Hematopoietic multipotent progenitor cell (in vitro differentiated cells): Measurements from ENCODE around the gene EPHB6. TPM values are rescaled to one million over a fixed set of nuclear protein-coding genes. Genes with fewer than 3 reads are reported as not detected.

ENCODE experiments used
- DNase-seq, 3 donors: peaks; one replicate each; pipeline ENCODE4 v3.0.0-alpha.2; 2011 to 2015; ENCODE audit warnings: low read depth in 2 of 3, low spot score in 2 of 3
- total RNA-seq: library from RNA; depleted of rRNA; stranded (reverse); fragments of >200 nt; gene quantifications from one replicate; pipeline ENCODE4 v1.2.3, GENCODE V29; 2012

The EPHB6 gene, protein sequence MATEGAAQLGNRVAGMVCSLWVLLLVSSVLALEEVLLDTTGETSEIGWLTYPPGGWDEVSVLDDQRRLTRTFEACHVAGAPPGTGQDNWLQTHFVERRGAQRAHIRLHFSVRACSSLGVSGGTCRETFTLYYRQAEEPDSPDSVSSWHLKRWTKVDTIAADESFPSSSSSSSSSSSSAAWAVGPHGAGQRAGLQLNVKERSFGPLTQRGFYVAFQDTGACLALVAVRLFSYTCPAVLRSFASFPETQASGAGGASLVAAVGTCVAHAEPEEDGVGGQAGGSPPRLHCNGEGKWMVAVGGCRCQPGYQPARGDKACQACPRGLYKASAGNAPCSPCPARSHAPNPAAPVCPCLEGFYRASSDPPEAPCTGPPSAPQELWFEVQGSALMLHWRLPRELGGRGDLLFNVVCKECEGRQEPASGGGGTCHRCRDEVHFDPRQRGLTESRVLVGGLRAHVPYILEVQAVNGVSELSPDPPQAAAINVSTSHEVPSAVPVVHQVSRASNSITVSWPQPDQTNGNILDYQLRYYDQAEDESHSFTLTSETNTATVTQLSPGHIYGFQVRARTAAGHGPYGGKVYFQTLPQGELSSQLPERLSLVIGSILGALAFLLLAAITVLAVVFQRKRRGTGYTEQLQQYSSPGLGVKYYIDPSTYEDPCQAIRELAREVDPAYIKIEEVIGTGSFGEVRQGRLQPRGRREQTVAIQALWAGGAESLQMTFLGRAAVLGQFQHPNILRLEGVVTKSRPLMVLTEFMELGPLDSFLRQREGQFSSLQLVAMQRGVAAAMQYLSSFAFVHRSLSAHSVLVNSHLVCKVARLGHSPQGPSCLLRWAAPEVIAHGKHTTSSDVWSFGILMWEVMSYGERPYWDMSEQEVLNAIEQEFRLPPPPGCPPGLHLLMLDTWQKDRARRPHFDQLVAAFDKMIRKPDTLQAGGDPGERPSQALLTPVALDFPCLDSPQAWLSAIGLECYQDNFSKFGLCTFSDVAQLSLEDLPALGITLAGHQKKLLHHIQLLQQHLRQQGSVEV
- 18.9 TPM for total RNA-seq

DNA sequence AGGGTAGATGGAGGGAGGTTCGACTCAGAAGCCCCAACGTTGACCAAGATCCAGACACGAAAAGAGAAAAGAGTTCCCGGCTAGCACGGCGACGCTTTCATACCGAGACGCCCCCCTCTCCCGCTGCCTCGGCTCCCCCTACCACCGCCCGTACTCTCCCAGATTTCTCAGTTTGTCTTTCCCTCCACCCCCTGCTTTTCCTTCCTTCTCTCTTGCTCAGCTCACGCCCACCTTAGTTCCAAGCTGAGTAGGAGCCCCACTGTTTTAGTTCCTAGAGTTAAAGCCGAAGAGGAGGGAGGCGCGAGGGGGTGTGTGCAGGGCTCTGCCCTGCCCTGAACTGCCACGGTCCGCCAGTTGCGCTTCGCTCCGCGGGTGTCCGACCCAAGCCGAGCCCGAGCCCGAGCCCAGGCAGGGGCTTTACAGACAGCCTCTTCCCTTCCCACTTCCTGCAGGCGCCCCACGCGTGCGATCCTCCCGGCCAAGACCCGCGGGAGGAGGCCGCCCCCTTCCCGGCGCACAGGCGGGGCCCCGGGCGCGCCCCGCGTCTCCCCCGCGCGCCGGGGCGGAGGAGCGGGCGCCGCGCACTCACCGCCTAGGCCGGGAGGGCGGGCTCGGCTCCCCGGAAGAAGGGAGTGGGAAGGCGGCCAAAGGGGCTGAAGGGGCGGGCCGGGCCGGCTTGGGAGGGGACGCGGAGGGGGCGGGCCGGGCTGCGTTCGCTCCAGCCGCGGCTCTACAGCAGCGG, at the start of gene EPHB6:
TSS of gene EPHB6 (plus strand) at position 705 of the 742 bp plus-strand sequence. CDS start 8,152 bp downstream, outside the sequence.
- peak; percentile 26 to 69 (median 65) for DNase-seq

DNA sequence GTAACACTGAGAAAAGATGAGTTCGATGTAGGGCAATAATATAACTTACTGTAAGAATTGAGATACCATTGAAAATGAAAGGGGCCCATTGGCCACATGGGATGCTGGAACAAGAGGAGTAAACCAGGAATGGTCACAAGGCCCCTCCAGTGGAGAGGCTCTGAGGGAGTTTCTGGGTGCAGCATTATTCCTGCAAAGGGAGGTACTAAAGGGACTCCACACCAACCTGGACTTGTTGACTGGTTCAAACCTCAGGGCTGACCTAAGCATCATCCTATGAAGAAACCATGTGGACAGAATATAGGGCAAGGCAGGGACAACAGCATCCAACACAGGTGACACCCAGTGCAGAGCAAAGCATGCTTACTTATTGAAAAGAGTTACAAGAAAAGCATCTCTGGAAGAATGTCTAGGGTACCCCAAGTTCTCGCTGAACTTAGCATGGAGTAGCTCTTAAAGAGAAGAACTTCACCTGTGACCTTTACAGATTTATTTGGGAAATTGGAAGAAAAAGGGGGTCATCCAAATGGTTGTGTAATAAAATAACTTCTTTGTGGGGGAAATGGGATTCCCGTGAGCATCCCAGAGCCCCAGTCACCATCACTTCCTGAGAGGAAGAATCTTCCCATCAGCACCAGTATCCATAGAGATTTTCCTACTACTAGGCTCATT, 49.4 kb upstream of the EPHB6 start:
- no peak for DNase-seq

DNA sequence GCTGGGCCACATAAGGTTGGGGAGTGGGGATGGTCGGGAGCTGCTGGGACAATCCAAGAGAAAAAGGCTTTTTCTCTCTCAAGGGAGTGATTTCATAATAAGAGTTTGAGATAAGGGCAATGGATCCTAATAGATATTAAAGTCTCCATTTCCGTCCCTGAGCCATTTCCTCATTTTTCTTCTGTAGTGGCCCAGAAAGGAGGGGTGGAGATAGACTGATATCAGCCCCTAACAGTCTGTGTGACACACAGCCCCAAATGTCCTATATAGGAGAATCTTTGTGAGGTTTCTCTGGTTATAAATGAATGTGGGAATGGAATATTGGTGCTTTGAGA, 48.9 kb upstream of the EPHB6 start:
- peak in 2 of 3 donors; percentile 45 to 60 for DNase-seq

DNA sequence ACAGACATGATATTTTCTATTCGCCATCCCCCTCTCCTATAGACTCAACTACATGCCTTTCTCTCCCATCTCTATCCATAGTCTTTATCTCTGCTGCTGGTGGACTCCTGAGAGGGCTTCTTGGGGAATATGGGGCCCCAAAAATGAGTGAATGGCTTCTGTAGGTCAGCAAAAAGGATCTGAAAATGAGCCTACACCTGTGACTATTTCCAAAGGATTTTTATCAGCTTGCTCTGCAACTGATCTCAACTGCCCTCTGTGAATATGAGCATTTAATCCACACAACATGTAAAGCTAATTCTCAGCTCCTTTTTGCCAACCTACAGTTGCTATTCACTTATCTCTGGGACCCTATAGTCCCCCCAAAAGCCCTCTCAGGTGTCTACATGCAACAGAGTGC, 47.9 kb upstream of the EPHB6 start:
- no peak for DNase-seq

DNA sequence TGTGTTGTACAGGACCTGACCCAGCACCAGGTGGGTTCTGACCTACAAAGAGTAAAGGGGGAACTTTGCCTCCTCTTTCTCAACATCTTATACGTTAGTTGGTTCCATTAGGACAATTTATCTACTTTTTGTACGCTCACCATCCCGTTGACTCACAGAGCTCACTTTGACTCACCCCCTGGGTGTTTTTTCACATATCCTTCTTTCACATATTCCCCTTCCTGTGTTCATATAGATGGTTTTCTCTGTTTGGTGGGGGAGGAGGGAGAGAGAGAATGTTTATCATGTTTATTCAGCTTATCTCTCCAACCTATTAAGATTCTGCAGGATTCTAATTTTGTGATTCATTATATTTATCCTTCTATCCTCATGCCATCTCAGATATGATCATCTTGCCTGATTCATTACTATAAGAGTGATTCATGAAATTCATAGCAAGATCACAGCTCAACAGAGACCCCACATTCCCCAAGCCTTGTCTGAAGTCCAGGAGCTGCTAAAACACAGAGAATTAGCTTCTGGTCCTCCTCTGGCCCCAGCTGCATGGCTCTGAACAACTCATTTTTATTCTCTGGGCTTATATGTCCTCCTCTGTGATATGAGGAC, 46.9 kb upstream of the EPHB6 start:
- DNase-seq = peak in 1 of 3 donors; percentile 58

DNA sequence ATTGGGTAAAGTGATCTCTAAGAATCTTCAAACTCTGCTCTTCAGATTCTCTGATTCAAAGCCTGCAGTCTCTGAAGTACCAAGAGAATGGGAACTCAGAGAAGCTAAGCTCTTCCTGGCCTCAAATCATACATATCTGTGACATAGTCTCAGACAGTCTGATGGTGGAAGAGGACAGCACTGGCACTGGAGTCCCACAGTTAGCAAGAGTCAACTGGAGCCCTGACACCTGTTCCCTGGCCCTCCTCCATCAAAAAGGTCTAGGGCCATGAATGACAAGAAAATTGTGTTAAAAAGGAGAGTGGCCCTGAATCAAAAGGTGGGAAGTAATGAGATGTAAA, 46.4 kb upstream of the EPHB6 start:
- no peak for DNase-seq

DNA sequence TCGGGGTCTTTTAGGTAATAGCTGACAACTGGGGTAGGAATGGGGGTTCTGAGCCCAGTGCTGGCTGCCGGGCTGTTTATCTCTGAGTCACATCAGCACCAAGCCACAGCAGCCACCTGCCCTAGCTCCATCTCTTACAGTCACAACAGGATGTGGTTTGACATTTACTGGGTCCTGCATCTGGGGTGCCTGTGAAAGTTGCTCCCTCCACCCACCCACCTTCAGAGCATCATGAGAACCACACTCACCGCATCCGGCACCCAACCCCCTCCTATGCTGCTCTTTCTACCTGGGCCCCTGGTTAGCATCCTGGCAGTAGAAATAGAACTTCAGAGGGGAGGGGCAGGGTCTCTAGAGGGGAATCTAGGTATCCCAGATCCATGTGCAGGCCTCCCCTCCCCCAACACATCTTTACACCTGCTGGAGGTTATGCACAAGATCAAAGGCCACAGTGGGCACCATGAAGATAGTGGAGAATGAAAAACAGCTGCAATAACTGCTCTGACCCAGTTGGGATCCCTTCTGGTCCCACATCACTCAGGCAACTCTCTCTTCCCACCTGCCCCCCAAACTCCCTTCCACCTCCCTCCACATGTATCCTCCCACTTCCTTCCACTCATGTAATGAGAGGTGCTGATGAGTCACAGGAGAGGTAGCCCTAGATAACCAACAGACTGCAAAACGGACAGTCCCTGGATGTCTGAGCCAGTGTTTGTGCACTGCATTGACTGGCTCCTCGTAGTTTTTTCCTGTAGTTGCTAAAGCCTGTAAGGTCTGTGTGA, 45.9 kb upstream of the EPHB6 start:
- DNase-seq = peak; percentile 92 to 98 (median 92)

DNA sequence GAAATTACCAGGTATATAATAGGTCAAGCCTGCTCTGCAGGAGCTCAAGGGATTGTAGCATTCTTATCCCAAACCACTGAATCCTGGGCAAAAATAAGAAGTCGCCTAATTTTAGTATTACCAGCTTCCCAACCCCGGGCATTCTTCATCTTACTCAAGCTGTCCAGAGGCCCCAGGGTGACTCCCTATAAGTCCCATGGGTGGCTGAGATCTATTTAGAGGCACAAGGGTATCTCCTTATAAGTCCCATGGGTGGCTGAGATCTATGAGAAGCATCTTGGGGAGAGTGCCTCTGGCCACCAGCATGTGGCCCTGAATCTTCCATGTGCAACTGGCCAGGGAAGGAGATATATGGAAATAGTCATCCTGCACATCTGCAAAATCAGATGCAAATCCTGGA, 45.2 kb upstream of the EPHB6 start:
- no peak for DNase-seq

DNA sequence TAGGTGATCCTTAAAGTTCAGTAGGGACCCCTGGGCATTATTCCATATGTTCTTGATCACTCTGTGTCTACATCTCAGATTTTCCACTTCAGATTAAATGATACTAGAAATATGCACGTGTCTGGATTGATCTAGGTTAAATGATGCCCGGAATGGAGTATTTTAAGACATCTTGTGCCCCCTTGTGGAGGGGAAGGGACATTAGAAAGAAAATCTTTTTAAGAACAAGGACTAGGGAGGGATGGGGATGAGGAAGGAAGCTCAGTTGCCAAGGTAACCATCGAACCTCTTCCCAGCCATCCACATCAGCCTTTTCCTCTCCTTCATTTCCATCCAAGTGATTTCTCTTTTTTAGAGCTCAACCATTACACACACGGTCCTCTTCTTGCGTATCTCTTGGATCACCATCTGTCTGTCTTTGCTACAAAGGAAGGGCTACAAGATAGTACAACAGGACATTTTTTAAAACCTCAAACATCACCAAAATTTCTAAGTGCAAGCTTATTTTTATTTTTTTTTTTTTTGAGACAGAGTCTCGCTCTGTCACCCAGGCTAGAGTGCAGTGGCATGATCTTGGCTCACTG, 43.6 kb upstream of the EPHB6 start:
- peak; percentile 56 to 79 (median 69) for DNase-seq

DNA sequence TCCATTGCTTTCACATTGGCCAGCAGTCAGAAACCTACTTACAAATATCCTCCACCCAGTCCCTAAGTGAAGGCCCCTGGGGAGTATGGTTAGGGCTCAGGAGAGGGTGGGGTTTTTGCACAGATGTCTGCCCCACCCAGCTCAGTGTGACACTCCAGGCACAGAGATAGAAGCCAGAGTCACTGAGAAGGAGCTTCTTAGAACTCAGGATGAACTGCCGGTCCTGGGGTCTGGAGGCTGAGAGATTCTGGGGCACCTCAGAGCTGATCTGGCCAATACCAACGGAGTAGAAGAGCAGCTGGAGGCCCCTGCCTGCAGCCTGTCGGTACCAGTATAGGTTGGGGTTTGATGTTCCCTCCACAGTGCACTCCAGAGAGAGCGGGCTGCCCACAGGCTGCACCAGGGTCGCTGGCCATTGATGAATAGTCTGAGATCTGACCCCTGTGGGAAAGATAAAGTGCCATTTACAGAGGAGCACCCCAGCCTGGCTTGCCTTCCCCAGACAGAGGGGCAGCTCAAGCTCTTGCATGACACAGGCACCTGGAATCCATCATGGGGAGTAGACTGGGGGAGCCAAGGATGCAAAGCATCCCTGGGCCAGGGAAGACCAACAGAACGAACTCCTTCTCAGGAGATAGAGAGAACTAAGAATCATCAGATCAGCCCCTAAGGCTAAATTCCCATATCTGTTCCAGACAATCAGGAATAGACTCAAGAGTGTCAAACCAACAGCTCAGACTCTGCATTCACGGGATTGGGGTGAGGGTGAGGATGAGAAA, 42.2 kb upstream of the EPHB6 start:
- no peak for DNase-seq

DNA sequence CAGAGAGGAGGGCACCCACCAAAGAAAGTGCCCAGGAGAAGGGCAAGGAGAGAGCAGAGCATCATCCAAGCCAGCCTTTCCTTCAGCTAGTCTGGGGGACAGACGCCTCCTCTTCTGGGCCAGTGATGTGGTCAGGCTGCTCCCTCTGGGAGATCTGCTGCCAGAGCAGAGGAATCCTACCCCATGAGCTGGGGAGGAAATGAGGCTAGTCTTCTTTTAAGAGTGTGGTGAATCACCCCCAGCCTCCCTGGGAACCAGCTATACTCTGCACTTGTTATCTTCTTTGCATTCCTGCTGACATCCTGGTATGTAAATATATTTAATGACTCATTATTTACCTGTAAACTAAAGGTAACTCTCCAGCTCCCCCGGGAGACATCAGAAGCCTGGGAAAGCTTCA, 41.6 kb upstream of the EPHB6 start:
- DNase-seq = no peak

DNA sequence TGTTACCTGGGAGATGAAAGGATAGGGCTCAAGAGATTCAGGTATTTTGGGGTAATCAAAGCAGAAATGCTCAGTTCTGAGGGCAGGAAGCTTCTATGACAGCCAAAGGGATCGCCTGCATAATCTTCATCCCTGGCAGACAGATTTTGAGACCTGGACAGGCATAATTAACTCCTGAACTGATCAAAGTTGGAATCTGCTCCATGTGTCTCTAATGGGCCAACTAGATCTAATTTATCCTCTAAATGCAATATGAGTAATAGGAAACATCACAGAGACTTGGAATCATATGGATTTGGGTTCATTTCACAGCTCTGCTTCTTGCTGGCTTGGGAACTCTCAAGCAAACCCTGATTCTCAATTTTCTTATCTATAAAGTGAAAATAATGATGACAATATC, 41.2 kb upstream of the EPHB6 start:
- DNase-seq = no peak

DNA sequence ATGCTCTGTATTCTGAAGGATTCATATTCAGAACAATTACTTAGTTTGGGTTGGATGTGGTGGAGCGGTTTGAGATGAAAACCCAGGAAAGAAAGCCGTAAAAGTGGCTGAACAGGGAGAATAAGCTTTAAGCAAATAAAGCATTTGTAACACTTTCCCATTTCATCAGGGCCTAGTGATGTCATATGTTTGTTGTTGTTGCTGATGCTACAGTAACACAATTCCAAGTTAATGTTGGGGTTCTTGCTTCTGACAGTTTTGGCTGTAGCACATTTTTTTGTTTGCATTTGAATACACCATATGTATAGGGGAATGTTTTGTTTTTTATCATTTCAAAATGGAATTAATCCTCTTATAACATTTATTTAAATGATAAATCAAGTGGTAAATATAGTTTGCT, 40.4 kb upstream of the EPHB6 start:
- no peak for DNase-seq

DNA sequence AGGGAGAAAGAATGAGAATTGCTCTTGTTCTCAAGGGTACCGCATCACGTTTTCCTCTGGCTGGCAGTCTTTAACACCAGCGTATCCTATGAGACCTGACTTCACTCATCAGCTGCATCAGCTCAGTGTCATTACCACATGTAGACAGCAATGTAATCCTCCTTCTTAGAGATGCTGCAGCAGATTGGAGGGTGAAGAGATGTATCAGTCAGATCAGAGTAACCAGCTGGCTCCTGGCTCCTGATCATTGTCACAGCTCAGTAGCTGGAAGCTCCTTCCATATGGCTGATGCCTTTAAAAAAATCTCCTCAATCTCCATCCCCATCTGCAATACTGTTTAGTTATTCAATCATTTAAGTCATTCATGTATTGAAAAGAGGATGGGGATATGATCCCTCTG, 39.7 kb upstream of the EPHB6 start:
- no peak for DNase-seq

DNA sequence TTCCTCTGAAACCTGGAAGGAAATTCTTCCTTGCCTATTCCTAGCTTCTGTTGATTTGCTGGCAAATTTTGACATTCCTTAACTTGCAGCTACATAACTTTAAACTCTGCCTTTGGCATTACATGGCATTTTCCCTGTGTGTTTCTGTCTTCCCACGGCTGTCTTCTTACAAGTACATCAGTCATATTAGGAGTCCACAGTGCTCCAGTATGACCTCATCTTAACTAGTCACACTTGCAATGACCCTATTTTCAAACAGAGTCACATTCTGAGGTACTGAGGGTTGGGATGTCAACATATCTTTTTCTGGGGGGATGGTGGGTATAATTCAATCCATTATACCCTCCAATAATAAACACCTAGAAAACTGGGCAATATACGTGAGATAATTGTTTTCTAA, 37.4 kb upstream of the EPHB6 start:
- DNase-seq = no peak

DNA sequence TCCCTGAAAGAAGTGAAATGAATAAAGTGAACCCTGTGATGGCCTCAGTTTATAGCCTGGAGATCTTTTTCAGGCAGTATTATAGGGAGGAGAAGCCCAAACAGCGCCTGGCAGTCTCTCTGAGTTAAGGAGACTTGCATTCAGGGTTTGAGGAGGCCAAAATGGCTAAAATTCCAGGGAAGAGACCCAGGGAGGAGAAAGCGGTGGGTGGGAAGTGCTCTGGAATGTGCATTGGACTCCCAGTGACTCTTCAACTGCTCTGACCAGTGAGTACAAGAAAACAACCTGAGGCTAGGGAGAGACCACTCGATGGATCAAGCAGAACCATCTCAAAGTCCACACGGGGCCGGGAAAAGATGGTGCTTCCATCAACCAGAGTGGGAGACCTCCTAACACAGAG, 35.3 kb upstream of the EPHB6 start:
- no peak for DNase-seq

DNA sequence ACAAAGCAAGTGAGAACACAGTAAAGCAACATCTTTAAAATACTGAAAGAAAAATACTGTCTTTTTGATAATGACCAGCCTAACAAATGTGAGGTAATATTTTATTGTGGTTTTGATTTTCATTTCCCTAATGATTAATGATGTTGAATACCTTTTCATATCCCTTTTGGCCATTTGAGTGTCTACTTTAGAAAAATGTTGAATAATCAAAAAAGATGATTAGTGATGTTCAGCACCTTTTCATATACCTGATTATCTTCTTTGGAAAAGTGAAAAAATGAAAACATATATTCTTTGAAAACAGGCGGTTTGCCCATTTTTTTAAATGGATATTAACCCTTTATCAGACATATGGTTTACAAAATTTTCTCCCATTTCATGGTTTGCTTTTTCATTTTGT, 32.2 kb upstream of the EPHB6 start:
- no peak for DNase-seq

DNA sequence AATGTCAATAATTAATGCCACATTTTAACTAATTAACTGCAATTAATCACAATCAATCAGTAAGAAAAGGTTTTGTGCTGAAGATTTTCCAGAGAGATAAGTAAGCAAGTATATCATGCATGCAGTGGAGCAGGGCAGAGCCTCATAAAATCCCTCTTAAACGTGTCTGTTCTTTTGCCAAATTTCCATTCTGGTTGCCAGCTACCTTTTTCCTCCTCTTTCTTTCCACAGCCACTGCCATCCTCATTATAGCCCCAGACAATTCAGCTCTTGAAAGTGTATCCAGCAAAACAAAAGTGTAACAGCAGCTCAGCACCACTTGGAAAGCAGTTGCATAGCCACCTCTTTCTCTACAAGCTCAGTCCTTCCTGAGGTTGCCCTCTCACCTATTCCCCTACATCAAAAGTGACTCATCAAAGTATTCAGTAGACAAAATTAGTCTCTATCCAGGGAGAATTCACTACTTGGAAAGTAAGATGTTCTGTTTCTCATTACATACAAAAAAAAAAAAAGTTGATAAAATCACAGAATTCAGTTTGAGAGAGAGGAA, 26.9 kb upstream of the EPHB6 start:
- no peak for DNase-seq
